ENCODE data around the gene ENTREP3.
"Not testable (repeated sequence)": the region's sequence is repeated elsewhere in the genome, so short reads cannot be mapped to it uniquely, and the experiment has no call there.

ENTREP3 gene

DNA sequence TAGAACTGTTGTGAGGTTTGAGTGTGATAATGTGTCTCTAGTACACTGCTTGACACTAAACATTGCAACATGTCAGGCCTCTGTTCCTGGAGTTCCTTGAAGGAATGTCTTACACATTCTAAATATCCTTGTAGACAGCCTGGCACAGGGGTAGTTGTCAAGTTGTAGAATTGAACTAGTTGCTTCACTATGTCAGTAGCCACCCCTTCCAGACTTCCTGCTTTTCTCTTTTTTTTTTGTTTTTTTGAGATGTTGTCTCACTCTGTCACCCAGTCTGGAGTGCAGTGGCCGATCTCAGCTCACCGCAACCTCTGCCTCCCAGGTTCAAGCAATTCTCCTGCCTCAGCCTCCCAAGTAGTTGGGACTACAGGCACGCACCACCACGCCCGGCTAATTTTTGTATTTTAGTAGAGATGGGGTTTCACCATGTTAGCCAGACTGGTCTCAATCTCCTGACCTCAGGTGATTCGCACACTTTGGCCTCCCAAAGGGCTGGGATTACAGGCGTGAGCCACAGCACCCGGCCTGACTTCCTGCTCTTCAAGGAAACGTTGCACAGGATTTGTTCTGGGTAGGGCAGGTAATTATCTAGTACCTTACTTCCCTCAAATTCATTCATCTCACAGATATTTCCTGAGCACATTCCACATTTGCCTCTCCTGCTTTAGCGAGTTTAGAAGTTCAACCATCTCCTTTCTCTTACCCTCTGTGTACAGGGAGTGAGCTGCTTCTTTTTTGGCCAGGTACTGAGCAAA is 34.9 kb downstream of the ENTREP3 start:
- not testable (repeated sequence) for DNase-seq

DNA sequence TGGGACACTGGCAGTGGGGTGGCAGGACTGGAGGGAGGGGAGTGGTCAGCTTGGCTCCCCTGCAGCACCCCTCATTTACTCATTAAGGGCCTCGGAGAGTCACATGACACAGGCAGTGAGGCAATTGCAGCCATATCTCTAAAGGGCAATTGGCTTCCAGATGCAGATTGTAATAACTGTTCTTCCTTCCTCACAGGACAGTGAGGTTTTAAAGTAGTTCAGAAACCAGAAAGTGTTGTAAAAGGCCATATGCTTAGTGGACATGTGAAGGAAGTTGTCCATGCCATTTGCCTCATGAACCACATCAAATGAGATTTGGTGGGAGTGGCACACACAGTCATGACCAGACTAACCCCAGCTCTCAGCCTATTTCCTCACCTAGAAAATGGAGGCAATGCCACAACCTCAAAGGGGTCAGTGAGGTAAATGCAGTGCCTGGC is 35.7 kb downstream of the ENTREP3 start:
- DNase-seq: peak; percentile 52

DNA sequence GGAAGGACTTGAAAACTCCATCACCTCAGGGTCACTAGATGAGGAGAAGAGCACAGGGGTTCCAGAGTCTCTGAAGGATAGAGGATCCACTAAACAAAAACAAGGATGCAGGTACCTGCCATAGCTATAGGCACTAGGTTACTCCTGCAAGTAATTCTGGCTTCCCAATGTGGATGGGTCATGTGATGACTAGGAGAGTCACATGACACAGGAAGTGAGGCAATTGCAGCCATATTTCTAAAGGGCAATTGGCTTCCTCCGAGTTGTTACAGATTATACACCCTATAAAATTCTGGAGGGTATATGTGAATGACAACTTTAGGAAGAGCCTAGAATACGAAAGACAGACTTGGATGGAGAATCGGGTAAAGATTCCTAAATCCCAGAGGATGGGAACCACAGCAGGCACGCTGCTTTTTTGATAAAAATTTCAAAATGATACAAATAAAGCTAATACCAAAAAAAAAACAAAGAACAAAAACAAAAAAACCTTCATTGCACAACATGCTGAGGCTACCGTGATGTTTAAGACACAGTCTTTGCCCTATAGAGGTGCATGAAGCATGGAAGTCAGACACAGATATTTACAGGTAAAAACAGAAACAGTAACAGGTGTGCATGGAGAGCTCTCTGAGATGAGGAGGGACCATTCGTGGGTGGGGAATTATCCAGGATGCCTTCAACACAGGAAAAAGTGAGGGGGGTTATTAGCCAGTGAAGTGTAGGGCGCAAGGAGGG is 36.3 kb downstream of the ENTREP3 start:
- DNase-seq: peak; percentile 75

DNA sequence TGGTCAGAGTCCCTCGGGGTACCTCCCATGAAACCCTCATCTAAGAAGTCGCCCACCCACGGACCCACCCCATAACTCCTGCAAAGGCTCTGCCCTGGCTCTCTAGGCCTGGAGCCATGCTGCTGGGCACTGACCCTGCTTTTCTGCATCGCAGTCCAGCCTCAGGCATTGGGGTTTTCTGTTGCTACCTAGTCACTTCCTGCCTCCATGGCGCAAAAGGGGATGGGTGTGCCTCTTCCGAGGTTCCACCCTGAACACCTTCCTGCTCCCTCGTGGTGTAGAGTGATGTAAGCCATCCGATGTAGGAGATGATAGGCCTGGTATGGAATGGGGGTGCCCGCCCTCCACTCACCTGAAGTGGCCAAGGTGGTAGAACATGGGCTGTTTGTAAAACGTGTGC is 40.6 kb downstream of the ENTREP3 start:
- not testable (repeated sequence) for DNase-seq

DNA sequence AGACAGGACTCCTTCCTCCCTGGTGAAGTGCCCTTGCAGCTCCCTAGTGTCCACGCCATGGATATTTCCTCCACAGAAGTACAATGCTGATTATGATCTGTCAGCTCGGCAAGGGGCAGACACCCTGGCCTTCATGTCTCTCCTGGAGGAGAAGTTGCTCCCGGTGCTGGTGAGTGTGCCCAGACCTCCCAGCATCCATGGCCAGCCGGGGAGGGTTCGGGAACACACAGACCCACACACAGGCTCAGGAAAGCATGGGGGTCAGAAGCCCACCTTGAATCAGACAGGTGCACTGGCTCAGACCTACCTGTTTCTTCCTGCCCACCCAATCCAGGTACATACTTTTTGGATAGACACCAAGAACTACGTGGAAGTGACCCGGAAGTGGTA is 43.2 kb downstream of the ENTREP3 start:
- not testable (repeated sequence) for DNase-seq

DNA sequence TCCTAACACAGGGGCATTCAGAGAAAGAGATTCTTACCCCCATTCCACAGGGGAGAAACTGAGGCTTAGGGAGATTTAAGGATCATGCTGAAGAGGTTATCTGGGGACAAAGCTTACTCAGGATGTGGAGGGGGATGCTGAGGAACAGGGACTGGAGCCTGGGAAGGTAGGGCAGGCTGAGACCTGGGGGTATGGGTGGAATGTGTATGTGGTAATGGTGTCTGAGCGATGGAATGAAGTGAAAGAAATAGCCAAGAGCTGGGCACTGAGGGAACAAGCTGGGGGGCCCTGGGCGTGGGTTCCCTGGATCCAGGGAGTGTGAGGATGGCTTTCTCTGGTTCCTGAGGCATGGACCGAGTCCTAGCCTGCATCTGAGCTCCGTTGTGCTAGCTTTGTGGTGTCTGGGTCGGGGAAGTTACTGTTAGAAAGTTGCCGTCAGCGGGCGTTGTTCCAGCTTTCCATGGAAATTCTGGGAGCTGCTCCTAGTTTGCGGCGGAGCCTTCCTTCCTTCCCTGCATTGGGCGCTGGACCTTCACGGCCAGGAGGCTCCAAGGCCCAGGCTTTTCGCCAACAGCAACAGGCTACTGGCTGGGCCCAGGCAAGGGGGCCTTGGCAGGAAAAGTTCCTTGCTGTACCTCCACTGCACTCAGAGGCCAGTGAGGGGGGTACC is 43.8 kb downstream of the ENTREP3 start:
- DNase-seq: not testable (repeated sequence)

DNA sequence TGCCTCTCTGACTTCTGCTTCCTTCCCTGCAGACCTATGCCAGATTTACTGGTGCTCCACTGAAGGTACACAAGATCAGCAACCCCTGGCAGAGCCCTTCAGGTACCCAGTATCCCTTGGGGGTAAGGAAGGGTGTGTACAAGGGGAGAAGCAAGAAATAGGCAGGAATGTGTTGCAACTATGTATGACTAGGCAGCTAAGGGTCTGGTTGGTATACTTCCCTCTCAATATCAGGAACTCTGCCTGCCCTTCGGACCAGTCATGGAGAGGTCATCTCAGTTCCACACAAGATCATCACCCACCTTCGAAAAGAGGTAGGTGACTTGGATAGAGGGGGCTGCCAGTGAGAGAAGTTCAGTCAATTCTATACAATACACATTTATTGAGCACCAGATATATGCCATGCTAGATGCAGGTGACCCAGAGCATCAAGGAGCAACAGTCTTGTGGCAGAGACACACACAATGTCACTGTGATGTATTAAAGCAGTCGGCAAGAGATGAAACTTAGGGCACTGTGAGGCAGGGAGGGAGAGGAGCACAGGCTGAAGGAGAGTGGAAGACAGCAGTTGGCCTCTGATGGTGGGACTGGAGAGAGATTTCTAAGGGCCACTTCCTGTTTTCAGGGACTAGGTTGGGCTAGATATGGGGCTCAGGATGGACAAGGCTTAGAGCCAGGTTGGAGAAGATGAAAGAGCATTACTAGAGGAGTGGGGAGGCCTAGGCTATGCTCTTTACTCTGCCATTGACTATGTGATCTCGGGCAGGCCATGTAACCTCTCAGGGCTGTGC is 44.8 kb downstream of the ENTREP3 start:
- no peak for DNase-seq

DNA sequence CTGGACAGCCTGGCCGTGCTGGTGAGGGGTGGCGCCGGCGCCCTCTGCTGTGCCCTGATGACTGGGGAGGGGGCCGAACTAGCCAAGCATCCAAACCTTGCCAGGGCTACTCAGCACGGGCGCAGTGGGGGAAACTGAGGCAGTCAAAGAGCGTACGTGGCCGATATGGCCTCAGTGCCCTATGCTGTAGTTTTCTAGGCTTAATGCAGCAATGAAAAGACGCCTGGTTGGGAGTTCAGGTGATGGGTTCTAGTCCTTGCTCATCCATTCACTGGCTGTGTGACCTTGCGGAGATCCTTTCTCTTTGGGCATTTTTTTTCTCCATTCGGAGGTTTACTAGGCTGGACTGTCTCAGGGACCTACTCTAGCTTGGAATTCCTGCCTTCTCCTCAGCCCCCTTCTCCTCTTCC is 46.0 kb downstream of the ENTREP3 start:
- DNase-seq: no peak

DNA sequence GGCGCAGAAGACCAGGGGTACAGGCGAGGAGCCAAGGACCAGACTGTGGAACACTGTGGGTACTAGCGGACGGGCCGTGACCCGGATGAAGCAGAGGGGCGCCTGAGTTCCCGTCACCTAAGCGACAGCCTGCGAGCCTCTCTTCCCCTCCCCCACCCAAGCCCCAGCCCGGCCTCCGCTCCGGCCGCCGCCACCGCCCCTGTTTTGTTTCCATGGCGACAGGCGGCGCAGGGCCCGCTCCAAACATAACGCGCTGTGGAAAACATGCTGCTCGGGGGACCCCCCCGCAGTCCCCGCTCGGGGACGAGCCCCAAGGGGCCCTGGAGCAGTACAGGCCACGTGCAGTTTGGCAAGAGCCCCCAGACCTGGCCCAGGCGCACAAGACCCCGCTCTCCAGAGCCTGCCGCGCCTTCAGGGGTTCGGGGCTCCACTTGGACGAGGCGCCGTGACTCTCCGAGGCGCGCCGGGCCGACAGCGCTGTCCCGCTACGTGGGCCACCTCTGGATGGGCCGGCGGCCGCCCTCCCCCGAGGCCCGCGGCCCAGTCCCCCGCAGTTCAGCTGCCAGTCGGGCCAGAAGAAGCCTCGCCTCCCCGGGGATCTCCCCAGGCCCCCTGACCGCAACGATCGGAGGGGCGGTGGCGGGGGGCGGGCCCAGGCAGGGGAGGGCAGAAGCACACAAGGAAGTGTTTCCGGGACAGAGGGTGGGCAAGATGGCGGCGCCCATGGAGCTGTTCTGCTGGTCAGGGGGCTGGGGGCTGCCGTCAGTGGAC is 46.6 kb downstream of the ENTREP3 start, which contains the start of gene MTX1:
TSS of gene MTX1 (plus strand) at position 155 of the 771 bp plus-strand sequence. CDS start at position 265, 110 bp downstream.
- DNase-seq: peak; percentile 84

DNA sequence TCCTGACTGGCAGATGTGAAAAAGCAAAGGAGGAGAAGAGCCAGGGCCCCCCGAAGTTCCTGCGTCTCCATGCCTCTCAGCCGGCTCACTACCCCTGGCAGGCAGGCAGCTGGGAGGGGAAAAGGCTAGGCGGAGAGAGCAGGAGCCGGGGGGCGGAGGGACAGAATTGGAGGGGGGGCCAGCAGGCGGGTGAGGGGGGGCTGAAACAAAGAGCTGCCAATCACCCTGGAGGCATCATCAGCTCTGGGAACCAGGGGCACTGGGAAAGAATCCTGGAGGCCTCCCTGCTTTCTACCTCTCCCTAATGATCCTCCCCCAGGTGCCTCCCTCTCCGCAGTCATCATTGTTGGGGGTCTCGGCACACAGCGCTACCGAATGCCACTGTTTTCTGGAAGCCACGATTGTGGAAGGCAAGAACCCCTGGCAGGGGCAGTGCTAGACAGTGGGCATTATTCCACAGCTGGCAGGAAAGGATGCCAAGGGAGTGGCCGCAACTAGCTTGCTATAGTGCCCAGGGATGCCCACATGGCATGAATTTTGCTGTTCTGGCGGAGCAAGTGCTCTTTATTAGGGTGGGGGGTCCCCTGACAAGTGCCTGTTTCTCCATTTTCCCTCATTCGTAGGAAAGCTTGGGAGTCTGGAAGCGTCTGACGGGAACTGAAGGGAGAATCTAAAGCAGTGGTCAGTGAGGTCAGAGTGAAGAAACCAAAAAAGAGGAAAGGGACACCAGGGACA is 47.3 kb downstream of the ENTREP3 start, which contains the start of gene THBS3:
TSS of gene THBS3 (minus strand) at position 92 of the 735 bp plus-strand sequence. CDS start at position 71, 21 bp downstream.
- peak; percentile 30 for DNase-seq

DNA sequence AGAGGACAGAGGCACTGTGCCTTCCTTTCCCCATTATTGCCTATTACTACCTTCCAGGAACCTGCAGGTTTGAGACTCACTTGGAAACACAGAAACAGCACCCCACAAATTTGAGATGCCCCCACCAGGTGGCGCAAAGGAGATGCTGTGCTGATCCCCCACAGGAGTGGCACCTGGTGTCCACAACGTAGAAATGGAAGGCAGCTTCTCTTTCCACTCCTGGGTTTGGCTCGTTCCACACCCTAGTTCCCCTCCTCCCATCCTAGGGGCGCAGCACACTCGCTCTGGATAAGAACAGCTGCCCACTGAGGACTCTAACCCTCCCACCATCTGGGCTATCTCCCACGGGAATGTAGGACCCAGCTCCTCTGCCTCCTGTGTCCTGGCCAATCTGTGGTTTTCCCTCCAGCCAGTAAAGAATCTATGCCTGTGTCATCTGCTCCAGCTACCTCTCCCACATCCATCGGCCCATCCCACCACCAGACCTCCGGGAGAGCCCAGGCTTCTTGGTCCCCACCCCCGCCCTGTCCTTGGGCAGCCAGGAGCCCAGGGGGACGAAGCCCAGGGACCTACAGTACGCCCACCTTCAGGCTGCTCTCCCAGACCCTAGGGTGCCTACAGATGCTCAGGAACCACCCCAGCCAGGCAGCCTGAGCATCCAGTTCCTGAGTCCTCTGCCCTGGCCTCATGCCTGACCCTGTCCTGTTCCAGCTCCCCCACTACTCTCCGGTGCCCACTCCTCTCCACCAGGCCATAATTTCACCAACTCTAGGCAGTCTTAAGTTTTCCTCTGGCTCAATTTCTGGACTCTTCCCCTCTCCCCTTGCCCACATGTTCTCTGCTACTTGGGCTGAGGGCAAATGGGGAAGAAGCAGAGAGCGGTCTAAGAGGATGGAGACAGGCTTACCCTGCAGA is 48.1 kb downstream of the ENTREP3 start:
- peak; percentile 92 for DNase-seq

DNA sequence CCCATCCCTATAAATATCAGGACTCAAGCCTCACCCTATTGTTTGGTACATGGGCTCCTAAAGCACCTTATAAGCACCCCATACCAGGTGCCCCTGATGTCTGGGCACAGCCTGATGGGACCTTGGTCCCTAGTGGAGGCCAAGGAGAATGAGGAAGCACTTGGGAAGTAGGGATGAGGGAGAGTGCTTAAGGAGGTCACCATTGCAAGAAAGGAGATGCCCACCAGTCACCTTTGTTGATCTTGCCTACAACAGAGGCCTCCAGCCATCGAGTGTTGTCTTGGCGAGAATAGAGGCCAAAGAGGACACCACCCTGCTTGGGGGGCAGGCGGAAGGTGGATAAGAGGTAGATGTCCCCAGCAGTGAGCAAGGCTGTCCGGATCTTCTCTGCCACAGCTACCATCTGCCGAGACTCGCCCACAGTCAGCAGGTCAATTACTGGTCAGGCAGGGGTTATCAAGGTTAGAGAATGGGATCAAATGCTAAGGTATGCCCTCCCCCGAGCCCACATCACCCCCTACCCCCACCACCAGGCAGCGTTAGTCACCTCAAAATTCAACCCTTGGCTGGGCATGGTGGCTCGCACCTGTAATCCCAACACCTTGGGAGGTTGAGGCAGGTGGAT is 49.2 kb downstream of the ENTREP3 start:
- DNase-seq: no peak

DNA sequence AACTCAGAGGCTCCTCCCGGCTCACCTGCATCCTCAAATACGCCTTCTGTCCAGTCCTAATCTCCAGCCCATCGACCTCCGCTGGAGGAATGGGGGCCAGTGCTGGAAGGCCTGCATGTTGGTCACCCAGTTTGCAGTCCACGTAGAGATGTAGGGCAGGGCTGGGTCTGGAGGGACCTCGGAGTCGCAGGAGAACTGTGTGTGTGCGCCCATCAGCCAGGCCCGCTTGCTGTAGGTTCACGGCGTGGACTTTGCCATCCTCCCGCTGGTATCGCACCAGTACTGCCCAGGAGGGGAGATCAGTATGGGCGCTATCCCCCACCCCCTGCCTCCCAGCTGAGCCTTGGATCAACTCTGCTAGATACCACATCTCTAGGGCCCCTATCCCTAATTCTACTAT is 50.2 kb downstream of the ENTREP3 start:
- no peak for DNase-seq

DNA sequence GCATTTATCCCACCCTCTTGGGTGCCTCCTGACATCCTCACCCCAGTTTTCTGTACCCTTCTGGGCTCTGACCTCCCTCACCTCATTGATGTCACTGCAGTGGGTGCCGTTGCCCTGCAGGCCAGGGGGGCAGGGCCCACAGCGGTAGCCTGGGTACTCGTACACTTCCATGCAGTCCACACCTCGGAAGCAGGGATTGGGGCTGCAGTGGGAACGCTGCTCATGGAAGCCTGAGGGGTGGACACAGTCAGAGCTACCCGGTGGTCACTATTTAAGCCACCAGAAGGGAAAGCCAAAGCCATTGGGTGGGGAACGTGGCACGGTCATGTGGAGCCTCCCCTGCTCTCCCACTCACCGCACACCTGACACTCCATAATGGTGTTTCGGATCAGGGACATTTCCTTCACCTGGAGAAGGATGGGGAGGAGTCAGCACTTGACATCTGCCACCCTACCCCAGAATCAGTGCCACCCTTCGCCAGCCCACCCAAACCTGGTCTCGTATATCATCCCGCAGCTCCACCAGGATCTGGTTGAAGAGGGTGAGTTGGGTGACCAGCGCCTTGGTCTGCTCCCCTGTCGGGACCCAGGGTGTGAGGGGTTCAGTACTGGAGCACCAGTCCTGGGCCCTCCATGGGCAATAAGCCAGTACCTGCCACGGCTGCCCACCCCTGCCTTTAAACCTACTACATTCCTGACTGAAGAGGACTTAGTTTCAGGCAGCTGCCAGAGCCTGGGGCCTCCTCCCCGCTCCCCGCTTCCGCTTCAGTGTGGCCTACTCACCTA is 52.4 kb downstream of the ENTREP3 start:
- DNase-seq: no peak

DNA sequence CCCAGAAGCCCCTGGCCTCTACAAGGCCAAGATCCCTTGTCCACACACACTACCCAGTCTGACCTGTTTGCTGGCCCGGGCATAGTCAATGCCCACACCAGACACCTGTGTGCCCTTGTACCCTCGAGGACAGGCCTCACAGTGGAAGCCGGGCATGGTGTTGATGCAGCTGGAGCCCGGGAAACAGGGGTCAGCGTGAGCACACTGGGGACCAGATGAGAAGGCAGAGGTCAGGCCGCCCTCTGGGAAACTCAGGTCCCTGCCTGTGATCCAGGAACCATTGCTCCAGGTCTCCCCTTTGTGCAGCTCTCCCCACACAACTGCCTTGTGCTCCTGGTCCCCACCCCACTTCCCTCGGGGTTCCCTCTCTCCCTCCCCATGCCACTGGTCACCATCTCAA is 53.1 kb downstream of the ENTREP3 start:
- no peak for DNase-seq

DNA sequence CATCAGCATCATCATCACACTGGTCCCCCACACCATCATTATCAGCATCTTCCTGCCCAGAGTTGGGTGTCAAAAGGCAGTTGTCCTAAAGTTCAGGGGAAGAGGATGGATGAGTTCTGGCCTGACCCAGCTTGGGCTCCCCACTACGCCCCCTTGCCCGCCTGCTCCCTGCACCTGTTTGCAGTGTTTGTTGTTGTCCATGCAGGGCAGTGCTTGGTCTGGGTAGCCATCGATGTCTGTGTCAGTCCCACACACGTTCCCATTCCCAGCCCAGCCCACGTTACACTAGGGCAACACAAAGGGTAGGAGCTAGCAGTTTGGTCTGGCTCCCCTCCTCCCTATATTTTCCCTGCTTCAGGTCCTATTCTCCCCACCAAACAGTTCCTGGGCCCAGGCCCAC is 54.4 kb downstream of the ENTREP3 start:
- no peak for DNase-seq

DNA sequence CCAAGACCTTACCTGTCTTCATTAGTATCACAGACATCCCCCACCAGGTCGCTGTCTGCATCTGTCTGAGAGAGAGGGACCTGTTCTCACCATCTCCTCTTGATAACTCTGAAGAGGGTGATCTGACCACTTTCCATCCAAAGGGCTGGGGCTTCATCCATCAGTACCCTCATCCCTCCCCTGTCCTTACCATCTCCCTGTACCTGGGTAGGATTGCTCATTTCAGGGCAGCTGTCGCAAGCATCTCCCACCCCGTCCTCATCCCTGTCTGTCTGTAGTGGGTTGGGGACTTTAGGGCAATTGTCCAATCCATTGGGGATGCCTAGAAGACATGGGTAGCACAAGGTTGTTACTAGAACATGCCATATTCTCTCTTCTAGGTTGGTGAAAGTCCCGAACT is 55.5 kb downstream of the ENTREP3 start:
- DNase-seq: no peak

DNA sequence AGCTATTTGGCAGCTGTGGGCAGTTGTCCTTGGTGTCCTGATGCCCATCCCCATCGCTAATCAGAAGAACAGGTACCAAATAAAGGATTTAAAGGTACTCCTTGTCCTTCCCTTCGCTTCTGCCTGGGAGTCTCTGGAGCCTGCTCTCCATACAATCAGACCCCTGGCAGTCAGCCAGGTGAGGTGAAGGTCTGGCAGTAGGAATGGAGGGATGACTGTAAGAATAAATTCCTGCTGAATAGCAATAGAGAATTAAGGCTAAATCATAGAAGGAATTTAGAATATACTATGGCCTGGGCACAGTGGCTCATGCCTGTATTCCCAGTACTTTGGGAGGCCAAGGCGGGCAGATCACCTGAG is 56.8 kb downstream of the ENTREP3 start:
- no peak for DNase-seq

Data from hematopoietic multipotent progenitor cell treated with erythropoietin and hydrocortisone succinate and interleukin-3 and kit ligand, for 8 days (in vitro differentiated cells).